Dermis microvascular lymphatic vessel endothelial cell (primary cell): ENCODE results near the gene RNF175. TPM values are rescaled to one million over a fixed set of nuclear protein-coding genes. Genes with fewer than 3 reads are reported as not detected.
"Not testable (repeated sequence)": the region's sequence is repeated elsewhere in the genome, so short reads cannot be mapped to it uniquely, and the experiment has no call there.

Source experiments
- DNase-seq, 2 donors: peaks; one replicate each; pipeline versions ENCODE4 v3.0.0 to v3.0.0-alpha.2; 2010; ENCODE audit warnings: low read depth in 2 of 2
- total RNA-seq: library from RNA; depleted of rRNA; stranded (reverse); fragments of >200 nt; gene quantifications from 2 replicates; pipeline ENCODE4 v1.2.1, GENCODE V29; 2014

Gene RNF175
- total RNA-seq, 1 donor from 2014 or later, result not detected

DNA sequence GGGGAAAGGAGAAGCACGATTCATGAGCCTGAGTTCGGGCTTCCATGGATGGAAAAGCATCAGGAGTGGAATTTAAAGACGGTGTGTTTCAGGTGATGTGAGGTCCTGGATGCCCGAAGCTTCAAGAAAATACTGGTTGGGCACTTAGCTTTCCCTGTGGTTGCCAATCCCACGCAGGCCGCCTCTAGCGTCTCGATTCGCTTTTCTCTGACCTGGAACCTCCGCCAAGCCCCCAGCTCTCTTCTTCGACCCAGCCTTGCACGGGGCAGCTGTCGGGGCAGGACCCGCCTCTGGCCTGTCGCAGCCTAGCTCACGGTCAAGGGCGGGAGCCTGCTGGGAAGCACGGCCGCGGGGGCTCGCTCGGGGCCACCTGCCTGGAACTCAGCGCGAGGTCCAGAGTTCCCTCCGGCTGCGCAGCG, 76.1 kb downstream of the RNF175 start:
- DNase-seq, result no peak

- DNase-seq, result no peak
Measured at GRCh38 chr4:153679486-153679885, 80.3 kb downstream of the RNF175 start.

- DNase-seq, result peak in 1 of 2 donors; percentile 88
Measured at GRCh38 chr4:153676984-153677383, 82.8 kb downstream of the RNF175 start.

DNA sequence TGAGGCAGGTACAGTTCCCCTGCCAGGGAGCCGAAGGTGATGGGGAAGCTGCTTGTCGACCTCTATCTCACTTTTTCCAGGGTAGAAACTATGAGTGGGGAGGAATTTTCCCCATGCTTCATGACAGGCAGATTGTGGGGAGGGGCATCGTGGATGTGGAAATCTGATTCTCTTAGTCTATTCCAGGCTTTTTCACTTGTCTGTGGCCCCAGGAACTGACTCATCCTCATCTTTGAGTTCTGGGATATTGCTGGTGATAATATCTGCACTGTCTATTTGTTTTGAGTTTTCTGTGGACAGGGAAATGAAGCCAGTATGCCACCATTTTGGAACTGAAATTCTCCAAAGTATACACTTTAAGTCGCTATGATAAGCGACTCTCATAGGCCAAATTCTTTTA, 83.3 kb downstream of the RNF175 start:
- peak in 1 of 2 donors; percentile 52 for DNase-seq

DNA sequence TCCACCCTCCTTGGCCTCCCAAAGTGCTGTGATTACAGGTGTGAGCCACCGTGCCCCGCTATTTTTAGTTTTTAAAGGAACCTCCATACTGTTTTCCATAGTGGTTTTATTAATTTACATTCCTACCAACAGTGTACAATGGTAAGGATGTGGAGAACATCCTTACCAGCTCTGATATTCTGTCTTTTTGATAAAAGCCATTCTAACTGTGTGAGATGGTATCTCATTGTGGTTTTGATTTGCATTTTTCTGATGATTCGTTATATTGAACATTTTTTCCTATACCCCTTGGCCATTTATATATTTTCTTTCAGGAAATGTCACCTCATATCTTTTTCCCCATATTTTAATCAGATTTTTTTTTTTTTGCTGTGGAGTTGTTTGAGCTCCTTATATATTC, 90.0 kb downstream of the RNF175 start:
- DNase-seq, result no peak

DNA sequence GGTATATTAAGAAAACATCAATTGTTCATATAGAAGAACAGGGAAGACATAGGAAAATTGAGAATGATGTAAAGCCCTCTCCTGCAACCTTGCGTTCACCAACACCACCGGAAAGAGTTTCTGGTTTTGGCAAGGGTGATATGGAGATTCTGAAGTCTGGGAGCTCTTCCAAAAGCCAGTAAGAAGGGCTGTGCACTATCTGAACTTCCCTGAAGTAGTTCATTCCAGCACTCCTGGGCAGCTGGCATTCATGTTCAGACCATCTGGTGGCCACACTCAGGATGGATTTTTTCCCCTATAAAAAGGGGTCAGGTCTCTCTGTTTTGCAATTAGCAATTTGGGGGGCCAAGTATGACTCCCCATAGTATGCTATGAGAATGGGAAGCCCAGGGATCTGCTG, 91.2 kb downstream of the RNF175 start:
- no peak for DNase-seq

DNA sequence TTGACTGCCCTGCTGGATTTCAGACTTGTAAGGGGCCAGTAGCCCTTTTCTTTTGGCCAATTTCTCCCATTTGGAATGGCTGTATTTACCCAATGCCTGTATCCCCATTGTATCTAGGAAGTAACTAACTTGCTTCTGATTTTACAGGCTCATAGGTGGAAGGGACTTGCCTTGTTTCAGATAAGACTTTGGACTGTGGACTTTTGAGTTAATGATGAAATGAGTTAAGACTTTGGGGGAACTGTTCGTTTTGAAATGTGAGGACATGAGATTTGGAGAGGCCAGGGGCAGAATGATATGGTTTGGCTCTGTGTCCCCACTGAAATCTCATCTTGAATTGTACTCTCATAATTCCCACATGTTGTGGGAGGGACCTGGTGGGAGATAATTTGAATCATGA, 93.3 kb downstream of the RNF175 start:
- DNase-seq, result not testable (repeated sequence)

- DNase-seq, result no peak
Measured at GRCh38 chr4:153663667-153664066, 96.2 kb downstream of the RNF175 start.

DNA sequence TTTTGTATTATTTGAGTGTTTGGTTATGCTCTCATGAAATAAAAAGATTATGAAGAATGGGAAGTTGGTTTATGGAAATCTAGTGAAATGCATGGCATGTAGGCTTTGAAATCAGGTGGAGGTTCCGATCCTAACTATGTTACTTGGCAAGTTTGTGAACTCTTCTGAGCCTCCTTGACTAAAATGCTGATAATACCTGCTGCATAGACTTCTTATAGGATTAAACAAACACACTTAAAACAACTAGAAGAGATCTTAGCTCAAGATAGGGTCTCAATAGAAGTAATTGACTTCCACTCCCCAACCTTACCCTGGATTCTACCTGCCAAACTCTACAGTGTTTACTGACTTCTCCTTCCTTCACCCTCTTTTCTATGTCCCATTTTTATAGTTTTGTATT, 97.9 kb downstream of the RNF175 start:
- DNase-seq, result no peak

- DNase-seq, result peak in 1 of 2 donors; percentile 75
Measured at GRCh38 chr4:153661215-153661822, 98.5 kb downstream of the RNF175 start.

Other genes starting within 250 kb of the RNF175 start
- gene TLR2, start 75.7 kb downstream of the RNF175 start, total RNA-seq, result 0.13 and 0.77 TPM in 2 replicates
- gene SFRP2, start 29.1 kb upstream of the RNF175 start, total RNA-seq, result under 0.01 TPM in 1 of 2 replicates, not detected in the other